Measurements from ENCODE around the gene PROB1.

GRCh38 chr5:139426203-139426885 is 31.4 kb upstream of the PROB1 start:
- TF ChIP-seq CTCF (conservative IDR thresholded peaks at IDR 0.05; ENCODE audit: low read depth, low read length) (no peak), EZH2 (IDR thresholded peaks at IDR 0.05; ENCODE audit: low read length, unreplicated experiment) (no peak), EZH2phosphoT487 (IDR thresholded peaks at IDR 0.05; ENCODE audit: borderline replicate concordance, low read length) (no peak)
